Hepatocyte (in vitro differentiated cells): ENCODE measurements around the gene UBE2A. TPM values are rescaled to one million over a fixed set of nuclear protein-coding genes. Genes with fewer than 3 reads are reported as not detected.
A peak's percentile ranks its signal among the peaks of the same experiment; 100 is the strongest.

Experiments
- DNase-seq: peaks from one replicate; pipeline ENCODE4 v3.0.0-alpha.2; 2016; ENCODE audit warnings: low spot score
- H2AFZ ChIP-seq: fragments of 200-600 bp; sonication (generic); 2 replicates; pipeline ENCODE4 v1.6.0; 2016; ENCODE audit warnings: antibody characterized with exemption, mild to moderate bottlenecking
- H3K27ac ChIP-seq: fragments of 200-600 bp; sonication (generic); 2 replicates; pipeline ENCODE4 v1.5.1; 2016; ENCODE audit warnings: mild to moderate bottlenecking
- H3K27me3 ChIP-seq: fragments of 200-600 bp; sonication (generic); 2 replicates; pipeline ENCODE4 v1.6.1; 2016
- H3K36me3 ChIP-seq: fragments of 200-600 bp; sonication (generic); replicated peaks from 2 replicates; pipeline ENCODE4 v1.5.1; 2016; ENCODE audit warnings: low read depth; ENCODE audit not compliant: insufficient read depth
- H3K4me1 ChIP-seq: fragments of 200-600 bp; sonication (generic); 2 replicates; pipeline ENCODE4 v1.5.1; 2016; ENCODE audit warnings: mild to moderate bottlenecking, moderate library complexity; ENCODE audit not compliant: insufficient read depth
- H3K4me2 ChIP-seq: fragments of 200-600 bp; sonication (generic); 2 replicates; pipeline ENCODE4 v1.6.0; 2016
- H3K4me3 ChIP-seq: fragments of 200-600 bp; sonication (generic); 2 replicates; pipeline ENCODE4 v1.5.1; 2016; ENCODE audit warnings: mild to moderate bottlenecking
- H3K79me2 ChIP-seq: fragments of 200-600 bp; sonication (generic); 2 replicates; pipeline ENCODE4 v1.6.0; 2017; ENCODE audit warnings: mild to moderate bottlenecking
- H3K9me2 ChIP-seq: fragments of 200-600 bp; sonication (generic); replicated peaks from 2 replicates; pipeline ENCODE4 v1.6.0; 2017; ENCODE audit warnings: mild to moderate bottlenecking; ENCODE audit not compliant: insufficient read depth
- H3K9me3 ChIP-seq: fragments of 200-600 bp; sonication (generic); 2 replicates; pipeline ENCODE4 v1.5.1; 2016; ENCODE audit warnings: low read depth, mild to moderate bottlenecking
- H4K20me1 ChIP-seq: fragments of 200-600 bp; sonication (generic); 2 replicates; pipeline ENCODE4 v1.6.0; 2016; ENCODE audit warnings: mild to moderate bottlenecking; ENCODE audit not compliant: insufficient read depth, poor library complexity, severe bottlenecking
- EZH2 ChIP-seq: fragments of 200-600 bp; sonication (generic); IDR thresholded peaks from 2 replicates; pipeline ENCODE4 v1.6.1; 2016; ENCODE audit warnings: antibody characterized with exemption, mild to moderate bottlenecking, borderline replicate concordance
- EZH2phosphoT487 ChIP-seq: fragments of 200-600 bp; sonication (generic); IDR thresholded peaks from one replicate; pipeline ENCODE4 v1.6.1; 2018; ENCODE audit warnings: antibody characterized with exemption, mild to moderate bottlenecking, low read depth, moderate library complexity; ENCODE audit not compliant: unreplicated experiment, severe bottlenecking
- WGBS: methylation state at CpG from one replicate; pipeline ENCODE4 v1.1.6; 2016; ENCODE audit warnings: low lambda C conversion rate; ENCODE audit errors: missing lambda C conversion rate; 5-methylcytosine and 5-hydroxymethylcytosine counted together
- polyA plus RNA-seq: library from polyadenylated mRNA; unstranded; fragments of >200 nt; fragmentation: Nextera tagmentation; extraction: Ambion mirVana; gene quantifications from 2 replicates; pipeline ENCODE4 v1.2.1, GENCODE V29; 2016
- total RNA-seq: library from RNA; depleted of rRNA; stranded (reverse); fragments of >200 nt; gene quantifications from 2 replicates; pipeline ENCODE4 v1.2.3, GENCODE V29; 2014
- TF ChIP-seq, protein P1 (sequence below): fragments of 200-600 bp; sonication (generic); IDR thresholded peaks from 2 replicates; pipeline ENCODE4 v1.5.1; 2016; ENCODE audit warnings: antibody characterized with exemption, mild to moderate bottlenecking; ENCODE audit not compliant: poor library complexity

Gene UBE2A
- total and polyA plus RNA-seq, 2 experiments from 2014 or later: 54.5 to 72.6 TPM

DNA sequence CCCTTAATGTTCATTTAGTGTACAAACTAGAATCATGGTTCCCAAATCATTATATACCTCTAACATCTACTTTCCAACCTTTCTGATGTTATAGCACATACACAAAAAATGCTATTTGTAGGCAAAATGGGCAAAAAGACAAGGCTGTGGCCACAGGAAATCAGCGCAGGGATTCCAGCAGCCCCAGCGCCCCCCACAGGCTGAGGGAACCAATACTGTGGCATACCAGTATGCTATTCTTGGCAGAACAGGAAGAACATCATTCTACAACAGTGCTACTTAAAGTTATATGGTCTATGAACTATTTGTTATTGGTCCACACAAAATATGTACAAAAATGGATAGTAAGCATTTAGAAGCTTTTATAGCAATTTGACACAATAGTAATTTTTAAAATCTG is 34.5 kb upstream of the UBE2A start:
- H4K20me1 ChIP-seq: no peaks in the 10 kb centered on the region
- H3K27me3 ChIP-seq: no peaks in the 10 kb centered on the region
- TF ChIP-seq EZH2phosphoT487 (no peak), EZH2 (no peak)
- TF ChIP-seq, protein P1, sequence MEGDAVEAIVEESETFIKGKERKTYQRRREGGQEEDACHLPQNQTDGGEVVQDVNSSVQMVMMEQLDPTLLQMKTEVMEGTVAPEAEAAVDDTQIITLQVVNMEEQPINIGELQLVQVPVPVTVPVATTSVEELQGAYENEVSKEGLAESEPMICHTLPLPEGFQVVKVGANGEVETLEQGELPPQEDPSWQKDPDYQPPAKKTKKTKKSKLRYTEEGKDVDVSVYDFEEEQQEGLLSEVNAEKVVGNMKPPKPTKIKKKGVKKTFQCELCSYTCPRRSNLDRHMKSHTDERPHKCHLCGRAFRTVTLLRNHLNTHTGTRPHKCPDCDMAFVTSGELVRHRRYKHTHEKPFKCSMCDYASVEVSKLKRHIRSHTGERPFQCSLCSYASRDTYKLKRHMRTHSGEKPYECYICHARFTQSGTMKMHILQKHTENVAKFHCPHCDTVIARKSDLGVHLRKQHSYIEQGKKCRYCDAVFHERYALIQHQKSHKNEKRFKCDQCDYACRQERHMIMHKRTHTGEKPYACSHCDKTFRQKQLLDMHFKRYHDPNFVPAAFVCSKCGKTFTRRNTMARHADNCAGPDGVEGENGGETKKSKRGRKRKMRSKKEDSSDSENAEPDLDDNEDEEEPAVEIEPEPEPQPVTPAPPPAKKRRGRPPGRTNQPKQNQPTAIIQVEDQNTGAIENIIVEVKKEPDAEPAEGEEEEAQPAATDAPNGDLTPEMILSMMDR: no peak
- H3K79me2 ChIP-seq: no peaks in the 10 kb centered on the region
- H3K9me3 ChIP-seq: no peaks in the 10 kb centered on the region
- H3K4me1 ChIP-seq: no peaks in the 10 kb centered on the region
- no peak for DNase-seq
- H3K9me2 ChIP-seq: no peaks in the 10 kb centered on the region
- no peak overlapping the region for H3K4me3 ChIP-seq
- H3K27ac ChIP-seq: no peak overlapping the region
- no peak overlapping the region for H3K4me2 ChIP-seq
- no peak overlapping the region for H2AFZ ChIP-seq
- no peaks in the 10 kb centered on the region for H3K36me3 ChIP-seq
- 44% methylated on average over 2 of the region's 2 CpGs for WGBS

DNA sequence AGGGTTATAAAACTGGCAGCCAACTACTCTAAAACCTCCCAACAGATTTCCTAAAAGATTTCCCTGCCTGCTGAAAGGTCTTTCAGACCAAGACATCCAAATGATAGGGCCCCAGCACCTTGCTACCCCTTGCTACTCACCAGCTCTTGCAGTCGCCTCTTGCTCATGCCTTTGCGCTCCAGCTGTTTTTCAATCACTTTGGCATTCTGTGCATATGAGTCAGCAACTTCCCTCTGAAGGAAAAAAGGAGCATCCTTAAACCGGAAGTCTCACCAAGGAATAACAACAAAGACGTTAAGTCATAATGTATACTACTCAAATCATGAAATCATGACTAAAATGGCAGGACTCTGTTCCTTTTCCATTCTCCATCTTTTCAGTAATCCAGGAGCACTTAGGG is 33.2 kb upstream of the UBE2A start:
- no peak for DNase-seq
- Histone ChIP-seq H3K27me3 (no peaks in the 10 kb centered on the region), H3K4me3 (no peak overlapping the region), H3K36me3 (no peaks in the 10 kb centered on the region), H3K4me2 (no peak overlapping the region), H3K4me1 (no peaks in the 10 kb centered on the region), H3K27ac (no peak overlapping the region), H3K9me2 (no peaks in the 10 kb centered on the region), H3K79me2 (no peaks in the 10 kb centered on the region), H3K9me3 (no peaks in the 10 kb centered on the region), H4K20me1 (no peaks in the 10 kb centered on the region), H2AFZ (no peak overlapping the region)
- 87% methylated on average over 4 of the region's 4 CpGs for WGBS
- TF ChIP-seq, protein P1: no peak
- TF ChIP-seq EZH2phosphoT487: no peak
- TF ChIP-seq EZH2: no peak

DNA sequence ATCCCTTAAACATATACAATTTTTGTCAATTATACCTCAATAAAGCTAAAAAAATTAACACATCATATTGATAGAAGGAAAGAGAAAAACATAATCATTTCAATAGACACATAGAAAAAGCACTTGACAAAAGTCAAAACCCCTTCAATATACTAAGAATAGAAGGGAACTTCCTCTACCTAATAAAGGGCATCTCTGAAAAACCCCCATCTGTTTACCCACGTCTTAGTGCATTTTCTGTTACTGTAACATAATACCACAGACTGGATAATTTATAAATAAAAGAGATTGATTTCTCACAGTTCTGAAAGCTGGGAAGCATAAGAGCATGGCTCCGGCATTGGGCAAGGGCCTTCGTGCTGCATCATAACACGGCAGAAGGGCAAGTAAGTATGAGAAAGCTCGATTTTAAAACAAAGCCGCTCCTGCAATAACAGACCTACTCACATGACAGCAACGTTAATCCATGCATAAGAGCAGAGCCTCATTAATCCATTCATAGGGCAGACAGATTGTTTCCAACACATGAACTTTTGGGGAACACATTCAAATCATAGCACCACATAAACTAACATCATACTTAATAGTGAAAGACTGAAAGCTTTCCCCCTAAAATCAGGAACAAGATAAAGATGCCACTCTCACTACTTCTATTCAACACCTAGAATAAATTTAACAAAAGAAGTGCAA is 24.9 kb upstream of the UBE2A start:
- Histone ChIP-seq H4K20me1 (no peaks in the 10 kb centered on the region), H3K4me2 (no peak overlapping the region), H3K36me3 (no peaks in the 10 kb centered on the region), H3K79me2 (no peaks in the 10 kb centered on the region), H3K4me3 (no peak overlapping the region), H3K27ac (no peak overlapping the region), H3K4me1 (no peaks in the 10 kb centered on the region), H2AFZ (no peak overlapping the region), H3K9me3 (no peaks in the 10 kb centered on the region), H3K27me3 (no peaks in the 10 kb centered on the region), H3K9me2 (no peaks in the 10 kb centered on the region)
- 57% methylated on average over 7 of the region's 7 CpGs for WGBS
- TF ChIP-seq EZH2phosphoT487 (no peak), EZH2 (no peak)
- TF ChIP-seq, protein P1: no peak
- no peak for DNase-seq

DNA sequence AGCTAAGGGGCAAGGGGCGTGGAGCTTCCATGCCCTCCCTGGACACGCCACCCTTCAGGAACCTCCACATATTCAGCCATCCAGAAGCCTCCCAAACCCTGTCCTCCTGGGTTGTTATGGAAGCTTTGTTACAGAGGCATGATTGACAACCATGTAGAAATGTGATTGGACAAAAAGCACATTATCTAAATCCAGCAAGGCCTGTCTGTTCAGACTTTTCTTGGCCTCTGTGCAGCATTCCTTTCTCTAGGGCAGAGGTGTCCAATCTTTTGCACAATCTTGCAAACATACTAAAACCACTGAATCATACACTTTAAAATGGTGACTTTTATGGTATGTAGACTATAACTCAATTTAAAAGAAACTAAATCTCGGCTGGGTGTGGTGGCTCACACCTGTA is 21.9 kb upstream of the UBE2A start:
- Histone ChIP-seq H3K4me1 (no peaks in the 10 kb centered on the region), H3K9me2 (no peaks in the 10 kb centered on the region), H4K20me1 (no peaks in the 10 kb centered on the region), H3K4me3 (no peak overlapping the region), H3K9me3 (no peaks in the 10 kb centered on the region), H3K36me3 (no peaks in the 10 kb centered on the region), H2AFZ (no peak overlapping the region), H3K79me2 (no peaks in the 10 kb centered on the region), H3K27me3 (no peaks in the 10 kb centered on the region), H3K4me2 (no peak overlapping the region), H3K27ac (peak overlapping the region; percentile 20)
- DNase-seq: peak; percentile 11
- WGBS: 69% methylated on average over 3 of the region's 3 CpGs
- TF ChIP-seq EZH2 (no peak), EZH2phosphoT487 (no peak)
- TF ChIP-seq, protein P1: no peak
